ENCODE results near the gene MCF2L. TPM values are rescaled to one million over a fixed set of nuclear protein-coding genes. Genes with fewer than 3 reads are reported as not detected.
A peak's percentile ranks its signal among the peaks of the same experiment; 100 is the strongest.

The MCF2L gene
- total RNA-seq, 1 donor from 2014 or later = under 0.01 TPM

DNA sequence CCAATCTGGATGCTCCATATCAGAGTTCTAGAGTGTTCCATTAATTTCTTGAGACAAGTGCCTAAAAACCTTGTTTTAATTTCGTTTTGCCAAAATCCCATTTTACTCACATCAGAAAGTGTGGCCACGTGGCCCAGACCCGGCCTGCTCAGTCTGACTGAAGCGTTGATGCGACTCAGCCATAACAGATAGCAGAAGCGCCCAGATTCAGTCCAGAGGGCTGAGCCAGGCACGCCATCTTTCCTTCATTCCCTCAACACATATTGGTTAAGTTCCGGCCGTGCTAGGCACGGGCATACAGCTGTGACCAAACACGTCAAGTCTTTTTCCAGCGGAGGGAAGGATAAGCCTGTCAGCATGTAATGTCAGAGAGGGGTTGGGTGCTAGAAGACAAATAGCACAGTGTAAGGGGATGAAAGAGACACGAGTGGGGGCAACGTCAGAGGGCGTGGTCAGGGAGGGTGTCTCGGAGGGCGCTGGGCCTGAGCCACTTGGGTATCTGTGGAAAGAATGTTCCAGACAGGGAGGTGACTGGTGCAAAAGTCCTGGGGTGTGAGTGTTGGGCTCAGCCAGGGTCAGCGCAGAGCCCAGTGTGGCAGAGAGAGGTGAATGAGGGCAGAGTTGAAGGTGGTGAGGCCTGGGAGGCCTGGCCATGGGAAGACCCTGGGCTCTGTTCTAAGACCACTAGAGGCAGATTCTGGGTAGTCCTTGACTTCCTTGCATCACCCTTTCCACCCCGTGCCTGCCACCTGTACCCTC, 156.7 kb downstream of the MCF2L start:
- Histone ChIP-seq H3K4me3 (ENCODE audit: low read depth, low read length) (no peak overlapping the region), H3K36me3 (ENCODE audit: control insufficient read depth, insufficient read depth, low read length) (no peaks in the 10 kb centered on the region), H3K27me3 (ENCODE audit: control insufficient read depth, insufficient read depth, low read length) (no peaks in the 10 kb centered on the region)
- TF ChIP-seq, protein P1, sequence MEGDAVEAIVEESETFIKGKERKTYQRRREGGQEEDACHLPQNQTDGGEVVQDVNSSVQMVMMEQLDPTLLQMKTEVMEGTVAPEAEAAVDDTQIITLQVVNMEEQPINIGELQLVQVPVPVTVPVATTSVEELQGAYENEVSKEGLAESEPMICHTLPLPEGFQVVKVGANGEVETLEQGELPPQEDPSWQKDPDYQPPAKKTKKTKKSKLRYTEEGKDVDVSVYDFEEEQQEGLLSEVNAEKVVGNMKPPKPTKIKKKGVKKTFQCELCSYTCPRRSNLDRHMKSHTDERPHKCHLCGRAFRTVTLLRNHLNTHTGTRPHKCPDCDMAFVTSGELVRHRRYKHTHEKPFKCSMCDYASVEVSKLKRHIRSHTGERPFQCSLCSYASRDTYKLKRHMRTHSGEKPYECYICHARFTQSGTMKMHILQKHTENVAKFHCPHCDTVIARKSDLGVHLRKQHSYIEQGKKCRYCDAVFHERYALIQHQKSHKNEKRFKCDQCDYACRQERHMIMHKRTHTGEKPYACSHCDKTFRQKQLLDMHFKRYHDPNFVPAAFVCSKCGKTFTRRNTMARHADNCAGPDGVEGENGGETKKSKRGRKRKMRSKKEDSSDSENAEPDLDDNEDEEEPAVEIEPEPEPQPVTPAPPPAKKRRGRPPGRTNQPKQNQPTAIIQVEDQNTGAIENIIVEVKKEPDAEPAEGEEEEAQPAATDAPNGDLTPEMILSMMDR (IDR thresholded peaks at IDR 0.05; ENCODE audit: insufficient read depth, low read length, severe bottlenecking) = no peak
- FAIRE-seq (no peak), DNase-seq (ENCODE audit: low read depth) (no peak)

DNA sequence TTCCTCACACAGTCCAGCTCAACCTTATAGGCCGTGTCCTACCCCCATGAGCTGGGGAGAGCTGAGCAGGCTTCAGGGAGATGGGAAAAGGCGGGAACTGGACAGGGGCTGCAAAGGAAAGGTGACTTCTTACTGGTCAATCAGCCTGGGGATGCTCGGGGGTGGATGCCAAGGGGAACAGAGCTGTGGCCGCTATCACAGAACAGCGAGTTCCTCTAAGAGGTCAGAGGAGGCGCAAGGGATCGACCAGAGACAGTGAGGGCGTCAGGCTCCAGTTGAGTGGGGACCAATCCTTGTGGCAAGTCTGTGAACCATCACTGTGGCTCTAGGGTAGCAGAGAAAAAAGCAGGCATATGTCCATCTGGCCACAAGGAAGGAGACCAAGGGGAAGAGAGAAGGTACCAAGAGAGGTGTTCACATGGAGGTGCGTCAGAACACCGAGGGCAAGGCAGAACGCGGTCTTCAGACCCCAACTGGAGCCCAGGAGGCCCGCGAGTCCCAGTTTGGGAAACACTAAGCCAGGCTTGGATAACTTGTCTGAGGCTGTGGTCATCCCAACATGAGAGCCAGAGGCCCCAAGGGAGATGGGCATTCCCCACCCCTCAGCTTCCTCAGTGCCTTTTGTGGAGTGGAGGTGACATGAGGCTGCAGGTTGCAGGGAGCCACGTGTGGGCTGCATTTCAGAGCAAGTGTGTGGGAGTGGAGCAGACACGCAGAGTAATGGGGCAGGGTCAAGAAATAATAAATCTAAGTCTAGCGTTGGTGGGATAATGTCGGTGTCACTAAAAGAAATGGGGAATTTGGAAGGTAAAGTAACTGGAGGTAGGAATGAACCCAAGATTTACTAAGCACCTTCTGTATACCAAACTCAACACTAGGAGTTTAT, 157.5 kb downstream of the MCF2L start:
- peak; percentile 66 for FAIRE-seq
- TF ChIP-seq, protein P1 (IDR thresholded peaks at IDR 0.05; ENCODE audit: insufficient read depth, low read length, severe bottlenecking) = no peak
- Histone ChIP-seq H3K36me3 (ENCODE audit: control insufficient read depth, insufficient read depth, low read length) (no peaks in the 10 kb centered on the region), H3K27me3 (ENCODE audit: control insufficient read depth, insufficient read depth, low read length) (peaks cover under 1% of the 10 kb centered on the region), H3K4me3 (ENCODE audit: low read depth, low read length) (no peak overlapping the region)
- no peak for DNase-seq (ENCODE audit: low read depth)

DNA sequence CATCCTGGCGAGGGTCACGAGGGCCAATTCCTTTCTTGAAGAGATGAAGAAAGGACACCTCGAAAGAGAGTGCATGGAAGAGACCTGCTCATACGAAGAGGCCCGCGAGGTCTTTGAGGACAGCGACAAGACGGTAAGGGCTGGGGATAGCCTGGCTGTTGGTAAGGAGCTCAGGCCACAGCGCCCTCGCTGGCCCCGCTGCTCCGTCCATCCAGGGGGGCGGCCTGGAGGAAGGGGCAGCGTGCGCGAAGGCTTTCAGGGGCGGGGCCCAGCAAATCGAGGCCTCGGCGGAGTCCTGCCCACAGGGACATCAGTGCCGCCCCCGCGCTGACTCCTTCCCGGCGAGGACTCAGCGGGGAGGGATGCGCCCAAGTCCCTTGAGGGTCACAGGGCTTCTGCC, 160.5 kb downstream of the MCF2L start:
- FAIRE-seq = no peak
- H3K27me3 ChIP-seq (ENCODE audit: control insufficient read depth, insufficient read depth, low read length) = peaks cover 2% of the 10 kb centered on the region
- no peak overlapping the region for H3K4me3 ChIP-seq (ENCODE audit: low read depth, low read length)
- no peaks in the 10 kb centered on the region for H3K36me3 ChIP-seq (ENCODE audit: control insufficient read depth, insufficient read depth, low read length)
- no peak for DNase-seq (ENCODE audit: low read depth)
- TF ChIP-seq, protein P1 (IDR thresholded peaks at IDR 0.05; ENCODE audit: insufficient read depth, low read length, severe bottlenecking) = no peak

DNA sequence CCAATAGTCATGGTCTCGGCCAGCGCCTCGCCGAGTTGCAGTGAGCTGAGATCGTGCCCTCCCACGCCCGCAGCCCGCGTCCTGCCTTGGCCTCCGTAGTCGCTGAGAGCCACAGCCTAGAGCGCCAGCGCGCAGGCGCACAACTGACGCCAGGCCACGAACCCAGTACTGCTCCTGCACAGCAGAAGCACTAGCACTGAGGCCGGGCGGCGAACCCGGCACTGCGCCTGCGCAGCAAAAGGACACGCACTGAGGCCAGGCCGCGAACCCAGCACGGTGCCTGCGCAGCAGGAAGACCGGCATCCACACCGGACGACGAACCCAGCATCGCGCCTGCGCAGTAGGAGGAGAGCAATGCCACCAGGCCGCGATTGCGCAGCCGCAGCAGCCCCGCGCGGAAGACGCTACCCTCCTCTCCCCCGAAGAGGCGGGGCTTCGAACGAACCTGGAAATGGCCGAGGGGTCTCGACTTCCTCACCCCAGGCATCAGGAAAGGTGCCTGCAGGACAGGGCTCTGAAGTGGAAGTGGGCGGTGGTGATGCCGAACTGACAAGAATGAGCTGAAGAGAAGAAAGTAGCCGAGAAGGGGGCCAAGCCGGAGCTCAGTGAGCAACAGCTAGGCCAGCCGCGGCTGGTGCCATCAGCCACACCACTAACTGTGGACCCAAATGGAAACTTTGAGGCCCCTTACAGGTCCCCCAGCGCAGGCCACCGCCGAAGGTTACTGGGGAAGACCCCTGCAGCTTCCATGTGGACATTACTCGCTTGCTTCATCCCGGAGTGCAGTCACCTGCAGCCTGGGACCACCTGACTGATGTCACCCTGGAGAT, 161.1 kb downstream of the MCF2L start:
- H3K36me3 ChIP-seq (ENCODE audit: control insufficient read depth, insufficient read depth, low read length) = no peaks in the 10 kb centered on the region
- no peak overlapping the region for H3K4me3 ChIP-seq (ENCODE audit: low read depth, low read length)
- TF ChIP-seq, protein P1 (IDR thresholded peaks at IDR 0.05; ENCODE audit: insufficient read depth, low read length, severe bottlenecking) = no peak
- no peak for FAIRE-seq
- H3K27me3 ChIP-seq (ENCODE audit: control insufficient read depth, insufficient read depth, low read length) = peaks cover 2% of the 10 kb centered on the region
- no peak for DNase-seq (ENCODE audit: low read depth)

DNA sequence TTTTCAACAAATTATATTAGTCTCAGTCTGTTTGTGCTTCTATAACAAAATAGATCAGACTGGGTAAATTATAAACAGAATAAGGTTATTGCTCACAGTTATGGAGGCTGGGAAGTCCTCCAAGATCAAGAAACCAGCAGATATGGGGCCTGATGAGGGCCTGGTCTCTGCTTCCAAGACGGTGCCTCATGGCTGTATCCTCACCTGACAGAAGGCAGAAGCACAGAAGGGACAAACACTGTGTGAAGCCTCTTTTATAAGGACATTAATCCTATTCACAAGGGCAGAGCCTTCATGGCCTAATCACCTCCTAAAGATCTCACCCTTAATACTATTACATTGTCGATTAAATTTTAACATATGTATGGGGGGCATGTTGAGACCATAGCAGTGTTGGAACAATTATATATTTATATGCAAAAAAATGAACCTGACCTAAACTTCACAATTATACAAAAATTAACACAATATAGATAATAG, 166.3 kb downstream of the MCF2L start:
- TF ChIP-seq, protein P1 (IDR thresholded peaks at IDR 0.05; ENCODE audit: insufficient read depth, low read length, severe bottlenecking) = no peak
- DNase-seq (ENCODE audit: low read depth) (no peak), FAIRE-seq (no peak)
- Histone ChIP-seq H3K4me3 (ENCODE audit: low read depth, low read length) (no peak overlapping the region), H3K36me3 (ENCODE audit: control insufficient read depth, insufficient read depth, low read length) (no peaks in the 10 kb centered on the region), H3K27me3 (ENCODE audit: control insufficient read depth, insufficient read depth, low read length) (peaks cover 2% of the 10 kb centered on the region)
